IMR-90 (cell line): ENCODE results near the gene CD46. TPM values are rescaled to one million over a fixed set of nuclear protein-coding genes. Genes with fewer than 3 reads are reported as not detected.
A peak's percentile ranks its signal among the peaks of the same experiment; 100 is the strongest.

Experiments
- ATAC-seq: fragments of 200-7000 bp; cut with Tn5 transposase; 2 replicates; pipeline ENCODE4 v1.9.1; 2020; ENCODE audit warnings: low read depth, mild to moderate bottlenecking, moderate library complexity
- BruUV-seq: library from RNA; stranded (reverse); fragments of 400-500 nt; replicated peaks from 2 replicates; lab custom pipeline; 2021; lab: Mats Ljungman, UMichigan
- CTCF ChIA-PET: fragments of 300-600 bp; formaldehyde crosslinking; extraction: SDS; loops from one replicate; lab custom pipeline; 2021; ENCODE audit warnings: antibody characterized with exemption; lab: Yijun Ruan, JAX
- POLR2A ChIA-PET: fragments of 300-600 bp; sonication (Branson Sonifier 250); formaldehyde crosslinking; loops from one replicate; lab custom pipeline; 2022; ENCODE audit warnings: antibody characterized with exemption; ENCODE audit not compliant: unreplicated experiment; lab: Charles Lee
- DNase-seq: peaks from one replicate; pipeline ENCODE4 v3.0.0; 2013
- H2AFZ ChIP-seq: replicated peaks from 2 replicates; pipeline ENCODE3; 2013; ENCODE audit warnings: low read length, mild to moderate bottlenecking; ENCODE audit not compliant: poor library complexity
- H2AK5ac ChIP-seq: 2 replicates; pipeline ENCODE4 v1.6.1; 2013; ENCODE audit warnings: low read depth, low read length, inconsistent platforms
- H2AK9ac ChIP-seq: replicated peaks from 2 replicates; pipeline ENCODE3; 2013; ENCODE audit warnings: mild to moderate bottlenecking, low read depth, low read length, moderate library complexity; ENCODE audit not compliant: poor library complexity
- H2BK120ac ChIP-seq: 2 replicates; pipeline ENCODE4 v1.6.1; 2013; ENCODE audit warnings: low read depth, low read length, inconsistent platforms
- H2BK15ac ChIP-seq: 3 replicates; pipeline ENCODE4 v1.6.1; 2013; ENCODE audit warnings: low read depth, low read length, inconsistent platforms
- H2BK20ac ChIP-seq: 2 replicates; pipeline ENCODE4 v1.6.1; 2013; ENCODE audit warnings: low read depth, mild to moderate bottlenecking, inconsistent platforms, low read length, moderate library complexity
- H2BK5ac ChIP-seq: 2 replicates; pipeline ENCODE4 v1.6.1; 2013; ENCODE audit warnings: mild to moderate bottlenecking, low read depth, low read length, inconsistent platforms; ENCODE audit not compliant: poor library complexity, severe bottlenecking
- H3K14ac ChIP-seq: replicated peaks from 2 replicates; pipeline ENCODE4 v1.6.1; 2013; ENCODE audit warnings: low read depth, low read length, inconsistent platforms
- H3K18ac ChIP-seq: 2 replicates; pipeline ENCODE4 v1.6.1; 2013; ENCODE audit warnings: low read depth, low read length, control low read depth
- H3K23ac ChIP-seq: 2 replicates; pipeline ENCODE4 v1.6.1; 2013; ENCODE audit warnings: low read depth, low read length, inconsistent platforms
- H3K27ac ChIP-seq: 2 replicates; pipeline ENCODE4 v1.5.1; 2013; ENCODE audit warnings: mild to moderate bottlenecking, control low read depth, low read length; ENCODE audit not compliant: insufficient read depth
- H3K27me3 ChIP-seq: 2 replicates; pipeline ENCODE4 v1.6.1; 2013; ENCODE audit warnings: low read length; ENCODE audit not compliant: control insufficient read depth, insufficient read depth
- H3K36me3 ChIP-seq: 2 replicates; pipeline ENCODE4 v1.6.1; 2013; ENCODE audit warnings: low read length, mixed read lengths; ENCODE audit not compliant: control insufficient read depth, insufficient read depth
- H3K4ac ChIP-seq: 2 replicates; pipeline ENCODE4 v1.6.1; 2013; ENCODE audit warnings: low read depth, low read length, inconsistent platforms
- H3K4me1 ChIP-seq: 2 replicates; pipeline ENCODE4 v1.6.1; 2013; ENCODE audit warnings: low read length, mixed read lengths; ENCODE audit not compliant: control insufficient read depth, insufficient read depth
- H3K4me2 ChIP-seq: 2 replicates; pipeline ENCODE4 v1.6.1; 2013; ENCODE audit warnings: low read depth, mild to moderate bottlenecking, control low read depth, low read length, moderate library complexity
- H3K4me3 ChIP-seq: 2 replicates; pipeline ENCODE4 v1.5.1; 2013; ENCODE audit warnings: low read depth, mild to moderate bottlenecking, control low read depth, low read length, moderate library complexity; ENCODE audit not compliant: insufficient read depth
- H3K56ac ChIP-seq: 2 replicates; pipeline ENCODE4 v1.6.1; 2013; ENCODE audit warnings: low read length, inconsistent platforms; ENCODE audit not compliant: insufficient read depth; ENCODE audit errors: extremely low read depth
- H3K79me1 ChIP-seq, 2 experiments: 2 replicates each; pipeline ENCODE4 v1.6.1; 2013; ENCODE audit warnings: low read length in 2 of 2, inconsistent platforms in 1 of 2, low read depth in 1 of 2
- H3K9ac ChIP-seq: 2 replicates; pipeline ENCODE4 v1.6.1; 2013; ENCODE audit warnings: low read depth, low read length, control low read depth
- H3K9me1 ChIP-seq: 2 replicates; pipeline ENCODE4 v1.6.1; 2013; ENCODE audit warnings: low read length, inconsistent platforms; ENCODE audit not compliant: insufficient read depth
- H3K9me3 ChIP-seq: 2 replicates; pipeline ENCODE4 v1.6.1; 2013; ENCODE audit warnings: low read length; ENCODE audit not compliant: control insufficient read depth, insufficient read depth
- H4K20me1 ChIP-seq: 2 replicates; pipeline ENCODE4 v1.6.1; 2013; ENCODE audit warnings: low read length, inconsistent platforms; ENCODE audit not compliant: insufficient read depth
- H4K5ac ChIP-seq: 2 replicates; pipeline ENCODE4 v1.6.1; 2013; ENCODE audit warnings: mild to moderate bottlenecking, low read depth, low read length, control low read depth
- H4K8ac ChIP-seq, 2 experiments: 2 replicates each; pipeline ENCODE4 v1.6.1; 2013; ENCODE audit warnings: low read depth in 2 of 2, low read length in 2 of 2, control low read depth in 1 of 2, inconsistent platforms in 1 of 2
- H4K91ac ChIP-seq: 2 replicates; pipeline ENCODE4 v1.6.1; 2013; ENCODE audit warnings: low read depth, low read length, inconsistent platforms; ENCODE audit not compliant: insufficient read depth
- MXI1 ChIP-seq: IDR thresholded peaks from 2 replicates; pipeline ENCODE4 v1.6.1; 2012; ENCODE audit warnings: low read depth, mild to moderate bottlenecking, low read length, moderate library complexity, borderline replicate concordance
- USF2 ChIP-seq: fragments of 150-350 bp; IDR thresholded peaks from 2 replicates; pipeline ENCODE4 v1.6.1; 2017; ENCODE audit warnings: mild to moderate bottlenecking, antibody characterized with exemption, low read length, low read depth
- WGBS, 2 experiments: methylation state at CpG; one replicate each; pipeline versions ENCODE4 v1.1.5 to v1.1.7; 2013; ENCODE audit warnings: missing lambda C conversion rate in 2 of 2; ENCODE audit not compliant: insufficient read length in 1 of 2; ENCODE audit errors: extremely low coverage in 2 of 2; 5-methylcytosine and 5-hydroxymethylcytosine counted together
- dilution Hi-C: fragments of 300-500 bp; cut with HindIII; formaldehyde crosslinking; loops from one replicate; pipeline ENCODE4 v1.14.3; 2018; ENCODE audit warnings: low sequenced_read_pairs; ENCODE audit not compliant: unreplicated experiment
- in situ Hi-C: fragments of 300-500 bp; cut with MboI; formaldehyde crosslinking; loops from 3 replicates; pipeline ENCODE4 v1.14.3; 2019; ENCODE audit warnings: low sequenced_read_pairs, inconsistent platforms, mixed read lengths
- intact Hi-C: fragments of 100-400 bp; cut with micrococcal nuclease; formaldehyde crosslinking; loops from 2 replicates; pipeline ENCODE4 v1.10.0; 2022
- polyA plus RNA-seq, 3 experiments: library from polyadenylated mRNA; depleted of rRNA; stranded (reverse); fragments of >200 nt; gene quantifications; 2 replicates each; pipeline ENCODE4 v1.2.3, GENCODE V29; 2012; ENCODE audit warnings: low replicate concordance in 1 of 3
- total RNA-seq: library from RNA; depleted of rRNA; stranded (reverse); fragments of >200 nt; gene quantifications from 2 replicates; pipeline ENCODE4 v1.2.3, GENCODE V29; 2012

The CD46 gene
- total and polyA plus RNA-seq, 2 of the 4 experiments (the other 2 are of a cell fraction): 37.1 to 82.0 TPM

GRCh38 chr1:207831517-207832327 is 79.9 kb downstream of the CD46 start:
- Histone ChIP-seq H3K79me1 (peaks cover 2 to 3% of the 10 kb centered on the region in 2 experiments; a peak in 2 of 4 replicates), H3K9ac (no peak overlapping the region), H3K4me3 (no peak overlapping the region), H3K18ac (no peak overlapping the region; the same call in 1 of the 2 replicates), H2BK15ac (no peak overlapping the region), H4K20me1 (no peaks in the 10 kb centered on the region), H3K9me3 (no peaks in the 10 kb centered on the region), H3K9me1 (no peaks in the 10 kb centered on the region), H3K4me1 (peaks cover 5% of the 10 kb centered on the region), H4K5ac (no peak overlapping the region), H2BK120ac (no peak overlapping the region), H2AK5ac (no peak overlapping the region), H4K91ac (no peak overlapping the region), H4K8ac (no peak overlapping the region), H3K36me3 (no peaks in the 10 kb centered on the region), H2AK9ac (peak overlapping the region; percentile 53), H3K56ac (no peak overlapping the region), H3K23ac (no peak overlapping the region), H2AFZ (peak overlapping the region; percentile 43), H3K14ac (no peak overlapping the region), H3K4ac (no peak overlapping the region), H3K27me3 (no peaks in the 10 kb centered on the region), H2BK5ac (no peak overlapping the region), H3K27ac (no peak overlapping the region), H3K4me2 (no peak overlapping the region), H2BK20ac (no peak overlapping the region)
- TF ChIP-seq USF2 (peak; percentile 87), MXI1 (no peak)
- BruUV-seq: no TSS peak
- CTCF ChIA-PET: no interaction called here
- peak; percentile 75 for DNase-seq
- in situ Hi-C loops: no loop called here
- dilution Hi-C loops: no loop called here
- POLR2A ChIA-PET: interaction anchor here (0.6 kb wide), 1 partner anchor 9 kb away, joined by 3 read pairs; no protein-coding TSS in a partner anchor
- WGBS, 2 experiments: no CpG with 5 or more reads among the region's 9 CpGs
- peak; percentile 63 for ATAC-seq
- intact Hi-C loops: no loop called here
